WTC11 (cell line): ENCODE data around the gene PTPRN2. TPM values are rescaled to one million over a fixed set of nuclear protein-coding genes. Genes with fewer than 3 reads are reported as not detected.

ENCODE experiments used
- ATAC-seq: fragments of 200-7000 bp; cut with Tn5 transposase; 2 replicates; pipeline ENCODE4 v1.10.0; 2021; ENCODE audit warnings: mild to moderate bottlenecking, moderate library complexity
- CTCF ChIA-PET: fragments of 300-600 bp; sonication (Branson Sonifier 250); formaldehyde crosslinking; loops from one replicate; lab custom pipeline; 2021; ENCODE audit warnings: antibody characterized with exemption; lab: Charles Lee
- POLR2A ChIA-PET: fragments of 350-600 bp; sonication (Branson Sonifier 250); formaldehyde crosslinking; loops from one replicate; lab custom pipeline; 2021; ENCODE audit warnings: antibody characterized with exemption; lab: Charles Lee
- DNase-seq: peaks from one replicate; pipeline ENCODE4 v3.0.0; 2021; ENCODE audit warnings: low spot score
- H3K27ac Mint-ChIP-seq: 2 replicates; pipeline ENCODE4 v1.8.0; 2021; ENCODE audit warnings: mixed read lengths
- H3K27me3 Mint-ChIP-seq: 2 replicates; pipeline ENCODE4 v1.8.0; 2021; ENCODE audit warnings: low read depth, mild to moderate bottlenecking, moderate library complexity, mixed read lengths
- H3K36me3 Mint-ChIP-seq: 2 replicates; pipeline ENCODE4 v1.8.0; 2021; ENCODE audit warnings: mixed read lengths
- H3K4me1 Mint-ChIP-seq: 2 replicates; pipeline ENCODE4 v1.8.0; 2022; ENCODE audit warnings: mixed read lengths
- H3K4me3 Mint-ChIP-seq: 2 replicates; pipeline ENCODE4 v1.8.0; 2021; ENCODE audit warnings: mild to moderate bottlenecking, moderate library complexity, mixed read lengths
- H3K9me3 Mint-ChIP-seq: 2 replicates; pipeline ENCODE4 v1.8.0; 2021; ENCODE audit warnings: mixed read lengths
- ATF1 ChIP-seq: sonication (generic); formaldehyde crosslinking; IDR thresholded peaks from 2 replicates; pipeline ENCODE4 v1.8.1; 2023; ENCODE audit warnings: mild to moderate bottlenecking, moderate library complexity, missing genetic modification reagents
- CREB1 ChIP-seq: sonication (generic); formaldehyde crosslinking; IDR thresholded peaks from 2 replicates; pipeline ENCODE4 v1.8.0; 2023; ENCODE audit warnings: mild to moderate bottlenecking, missing genetic modification reagents
- CREM ChIP-seq: sonication (generic); formaldehyde crosslinking; IDR thresholded peaks from 2 replicates; pipeline ENCODE4 v1.8.1; 2022; ENCODE audit warnings: mild to moderate bottlenecking, missing genetic modification reagents, moderate library complexity
- ETV6 ChIP-seq: sonication (generic); formaldehyde crosslinking; IDR thresholded peaks from 2 replicates; pipeline ENCODE4 v1.8.1; 2022; ENCODE audit warnings: mild to moderate bottlenecking, missing genetic modification reagents
- FOXJ3 ChIP-seq: sonication (generic); formaldehyde crosslinking; IDR thresholded peaks from 2 replicates; pipeline ENCODE4 v1.9.0; 2021; ENCODE audit warnings: missing genetic modification reagents, mild to moderate bottlenecking, borderline replicate concordance
- FOXK1 ChIP-seq: sonication (generic); formaldehyde crosslinking; IDR thresholded peaks from 2 replicates; pipeline ENCODE4 v1.8.0; 2022; ENCODE audit warnings: mild to moderate bottlenecking, moderate library complexity, missing genetic modification reagents
- FOXP1 ChIP-seq: sonication (generic); formaldehyde crosslinking; IDR thresholded peaks from 2 replicates; pipeline ENCODE4 v1.8.0; 2022; ENCODE audit warnings: missing genetic modification reagents, mild to moderate bottlenecking, moderate library complexity, borderline replicate concordance
- HMGA2 ChIP-seq: fragments of 250-450 bp; sonication (Bioruptor Pico); IDR thresholded peaks from 2 replicates; pipeline ENCODE4 v1.4.0; 2021; ENCODE audit warnings: mild to moderate bottlenecking, moderate library complexity
- KAT7 ChIP-seq: sonication (generic); formaldehyde crosslinking; IDR thresholded peaks from 2 replicates; pipeline ENCODE4 v1.8.1; 2023; ENCODE audit warnings: missing genetic modification reagents, mild to moderate bottlenecking, borderline replicate concordance
- NFATC4 ChIP-seq: fragments of 250-450 bp; sonication (Bioruptor Pico); IDR thresholded peaks from 2 replicates; pipeline ENCODE4 v1.9.0; 2021; ENCODE audit warnings: mild to moderate bottlenecking
- NR3C1 ChIP-seq: sonication (generic); formaldehyde crosslinking; conservative IDR thresholded peaks from 2 replicates; pipeline ENCODE4 v1.8.1; 2023; ENCODE audit warnings: low read depth, mild to moderate bottlenecking, missing genetic modification reagents
- ZNF138 ChIP-seq: sonication (generic); formaldehyde crosslinking; conservative IDR thresholded peaks from 2 replicates; pipeline ENCODE4 v1.8.1; 2022; ENCODE audit warnings: mild to moderate bottlenecking, moderate library complexity, missing genetic modification reagents
- ZNF423 ChIP-seq: fragments of 250-450 bp; sonication (Bioruptor Pico); IDR thresholded peaks from 2 replicates; pipeline ENCODE4 v2.1.2; 2022; ENCODE audit warnings: mild to moderate bottlenecking, moderate library complexity
- ZNF671 ChIP-seq: fragments of 250-450 bp; sonication (Bioruptor Pico); IDR thresholded peaks from 2 replicates; pipeline ENCODE4 v1.8.0; 2021; ENCODE audit warnings: mild to moderate bottlenecking
- total RNA-seq: library from RNA; stranded (reverse); gene quantifications from 3 replicates; pipeline ENCODE4 v1.2.3, GENCODE V29; 2021
- TF ChIP-seq, protein P1 (sequence below): sonication (generic); formaldehyde crosslinking; IDR thresholded peaks from 2 replicates; pipeline ENCODE4 v1.8.1; 2023; ENCODE audit warnings: mild to moderate bottlenecking, missing genetic modification reagents
- TF ChIP-seq, protein P2 (sequence below): sonication (generic); formaldehyde crosslinking; IDR thresholded peaks from 2 replicates; pipeline ENCODE4 v1.8.0; 2022; ENCODE audit warnings: mild to moderate bottlenecking, missing genetic modification reagents
- TF ChIP-seq, protein P3 (sequence below): sonication (generic); formaldehyde crosslinking; IDR thresholded peaks from 2 replicates; pipeline ENCODE4 v1.8.1; 2022; ENCODE audit warnings: mild to moderate bottlenecking, moderate library complexity, missing genetic modification reagents
- TF ChIP-seq, protein P4 (sequence below): sonication (generic); formaldehyde crosslinking; IDR thresholded peaks from 2 replicates; pipeline ENCODE4 v1.8.1; 2022; ENCODE audit warnings: mild to moderate bottlenecking, missing genetic modification reagents, moderate library complexity, borderline replicate concordance
- TF ChIP-seq, protein P5 (sequence below): sonication (generic); formaldehyde crosslinking; IDR thresholded peaks from 2 replicates; pipeline ENCODE4 v1.8.1; 2023; ENCODE audit warnings: mild to moderate bottlenecking, moderate library complexity, missing genetic modification reagents
- TF ChIP-seq, protein P6 (sequence below): sonication (generic); formaldehyde crosslinking; IDR thresholded peaks from 2 replicates; pipeline ENCODE4 v1.8.0; 2022; ENCODE audit warnings: mild to moderate bottlenecking, missing genetic modification reagents
- TF ChIP-seq, protein P7 (sequence below): sonication (generic); formaldehyde crosslinking; IDR thresholded peaks from 2 replicates; pipeline ENCODE4 v1.8.1; 2022; ENCODE audit warnings: low read depth, mild to moderate bottlenecking, moderate library complexity, missing genetic modification reagents, borderline replicate concordance
- TF ChIP-seq, protein P8 (sequence below): fragments of 250-450 bp; sonication (Bioruptor Pico); IDR thresholded peaks from 2 replicates; pipeline ENCODE4 v1.9.0; 2021; ENCODE audit warnings: moderate library complexity, mild to moderate bottlenecking, inconsistent platforms, borderline replicate concordance
- TF ChIP-seq, protein P9 (sequence below): fragments of 250-450 bp; sonication (Bioruptor Pico); conservative IDR thresholded peaks from 2 replicates; pipeline ENCODE4 v1.9.0; 2021; ENCODE audit warnings: mild to moderate bottlenecking

The PTPRN2 gene
- total RNA-seq, 1 experiment from 2014 or later: 4.7 TPM

DNA sequence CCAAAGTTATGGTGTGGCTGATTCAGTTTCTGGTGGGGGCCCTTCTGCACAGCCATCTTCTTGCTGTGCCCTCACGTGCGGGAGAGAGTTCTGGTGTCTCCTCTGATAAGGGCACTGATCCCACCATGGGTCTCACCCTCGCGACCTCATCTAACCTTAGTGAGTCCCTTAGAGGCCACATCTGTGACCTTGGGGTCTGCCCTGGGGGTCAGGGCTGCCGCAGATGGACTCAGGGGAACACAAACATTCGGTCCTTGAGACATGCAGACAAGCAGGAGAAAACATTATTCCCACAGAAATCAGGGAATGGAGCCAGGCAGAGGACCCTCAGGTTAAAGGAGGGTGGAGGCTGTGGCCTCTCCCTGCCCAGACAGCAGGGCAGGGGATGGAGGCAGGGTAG, 1072.9 kb downstream of the PTPRN2 start (continued):
- TF ChIP-seq FOXP1 (CRISPR knock-in tag) (no peak), FOXJ3 (no peak), CREM (CRISPR knock-in tag) (no peak), FOXK1 (no peak), ZNF138 (CRISPR knock-in tag) (no peak), NFATC4 (no peak), ZNF423 (no peak)
- TF ChIP-seq, protein P1, sequence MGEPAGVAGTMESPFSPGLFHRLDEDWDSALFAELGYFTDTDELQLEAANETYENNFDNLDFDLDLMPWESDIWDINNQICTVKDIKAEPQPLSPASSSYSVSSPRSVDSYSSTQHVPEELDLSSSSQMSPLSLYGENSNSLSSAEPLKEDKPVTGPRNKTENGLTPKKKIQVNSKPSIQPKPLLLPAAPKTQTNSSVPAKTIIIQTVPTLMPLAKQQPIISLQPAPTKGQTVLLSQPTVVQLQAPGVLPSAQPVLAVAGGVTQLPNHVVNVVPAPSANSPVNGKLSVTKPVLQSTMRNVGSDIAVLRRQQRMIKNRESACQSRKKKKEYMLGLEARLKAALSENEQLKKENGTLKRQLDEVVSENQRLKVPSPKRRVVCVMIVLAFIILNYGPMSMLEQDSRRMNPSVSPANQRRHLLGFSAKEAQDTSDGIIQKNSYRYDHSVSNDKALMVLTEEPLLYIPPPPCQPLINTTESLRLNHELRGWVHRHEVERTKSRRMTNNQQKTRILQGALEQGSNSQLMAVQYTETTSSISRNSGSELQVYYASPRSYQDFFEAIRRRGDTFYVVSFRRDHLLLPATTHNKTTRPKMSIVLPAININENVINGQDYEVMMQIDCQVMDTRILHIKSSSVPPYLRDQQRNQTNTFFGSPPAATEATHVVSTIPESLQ (CRISPR knock-in tag): no peak
- TF ChIP-seq, protein P2, sequence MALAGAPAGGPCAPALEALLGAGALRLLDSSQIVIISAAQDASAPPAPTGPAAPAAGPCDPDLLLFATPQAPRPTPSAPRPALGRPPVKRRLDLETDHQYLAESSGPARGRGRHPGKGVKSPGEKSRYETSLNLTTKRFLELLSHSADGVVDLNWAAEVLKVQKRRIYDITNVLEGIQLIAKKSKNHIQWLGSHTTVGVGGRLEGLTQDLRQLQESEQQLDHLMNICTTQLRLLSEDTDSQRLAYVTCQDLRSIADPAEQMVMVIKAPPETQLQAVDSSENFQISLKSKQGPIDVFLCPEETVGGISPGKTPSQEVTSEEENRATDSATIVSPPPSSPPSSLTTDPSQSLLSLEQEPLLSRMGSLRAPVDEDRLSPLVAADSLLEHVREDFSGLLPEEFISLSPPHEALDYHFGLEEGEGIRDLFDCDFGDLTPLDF (CRISPR knock-in tag): no peak

DNA sequence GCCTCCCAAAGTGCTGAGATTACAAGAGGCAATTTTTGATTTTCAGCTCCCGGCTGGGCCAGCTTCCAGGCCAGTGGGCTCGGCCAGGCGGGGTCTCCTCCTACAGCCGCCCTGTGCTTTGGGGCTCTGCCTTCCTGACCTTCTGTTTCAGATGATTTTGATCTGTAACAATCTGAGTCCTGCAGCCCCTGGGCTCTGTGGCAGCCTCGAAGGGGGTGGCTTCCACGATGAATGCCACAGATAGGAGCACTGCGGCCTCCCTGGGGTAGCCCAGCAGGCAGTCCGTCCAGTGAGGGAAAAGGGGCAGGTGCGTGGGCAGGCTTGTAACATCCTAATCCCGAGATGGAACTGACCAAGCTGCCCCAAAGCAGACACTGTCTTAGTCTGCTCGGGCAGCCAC, 1073.3 kb downstream of the PTPRN2 start:
- peaks cover 40% of the 10 kb centered on the region for H3K27me3 Mint-ChIP-seq
- ATAC-seq (no peak), DNase-seq (no peak)
- peaks cover 7% of the 10 kb centered on the region for H3K9me3 Mint-ChIP-seq
- H3K4me1 Mint-ChIP-seq: peaks cover 4% of the 10 kb centered on the region; the same call in 1 of the 2 replicates
- H3K36me3 Mint-ChIP-seq: 0 out of 2 replicates have a peak, but pooled peaks cover 2% of the 10 kb centered on the region
- H3K27ac Mint-ChIP-seq: no peak overlapping the region
- ChIA-PET CTCF (no interaction called here), POLR2A (no interaction called here)
- no peak overlapping the region for H3K4me3 Mint-ChIP-seq
- TF ChIP-seq FOXP1 (CRISPR knock-in tag): no peak
- TF ChIP-seq, protein P3, sequence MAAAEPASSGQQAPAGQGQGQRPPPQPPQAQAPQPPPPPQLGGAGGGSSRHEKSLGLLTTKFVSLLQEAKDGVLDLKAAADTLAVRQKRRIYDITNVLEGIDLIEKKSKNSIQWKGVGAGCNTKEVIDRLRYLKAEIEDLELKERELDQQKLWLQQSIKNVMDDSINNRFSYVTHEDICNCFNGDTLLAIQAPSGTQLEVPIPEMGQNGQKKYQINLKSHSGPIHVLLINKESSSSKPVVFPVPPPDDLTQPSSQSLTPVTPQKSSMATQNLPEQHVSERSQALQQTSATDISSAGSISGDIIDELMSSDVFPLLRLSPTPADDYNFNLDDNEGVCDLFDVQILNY: no peak
- no peak for TF ChIP-seq ATF1 (CRISPR knock-in tag)
- no peak for TF ChIP-seq NR3C1 (CRISPR knock-in tag)
- TF ChIP-seq KAT7: no peak
- TF ChIP-seq ETV6 (CRISPR knock-in tag): no peak
- TF ChIP-seq, protein P4, sequence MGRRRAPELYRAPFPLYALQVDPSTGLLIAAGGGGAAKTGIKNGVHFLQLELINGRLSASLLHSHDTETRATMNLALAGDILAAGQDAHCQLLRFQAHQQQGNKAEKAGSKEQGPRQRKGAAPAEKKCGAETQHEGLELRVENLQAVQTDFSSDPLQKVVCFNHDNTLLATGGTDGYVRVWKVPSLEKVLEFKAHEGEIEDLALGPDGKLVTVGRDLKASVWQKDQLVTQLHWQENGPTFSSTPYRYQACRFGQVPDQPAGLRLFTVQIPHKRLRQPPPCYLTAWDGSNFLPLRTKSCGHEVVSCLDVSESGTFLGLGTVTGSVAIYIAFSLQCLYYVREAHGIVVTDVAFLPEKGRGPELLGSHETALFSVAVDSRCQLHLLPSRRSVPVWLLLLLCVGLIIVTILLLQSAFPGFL (CRISPR knock-in tag): no peak
- no peak for TF ChIP-seq HMGA2 (CRISPR knock-in tag)
- TF ChIP-seq, protein P5, sequence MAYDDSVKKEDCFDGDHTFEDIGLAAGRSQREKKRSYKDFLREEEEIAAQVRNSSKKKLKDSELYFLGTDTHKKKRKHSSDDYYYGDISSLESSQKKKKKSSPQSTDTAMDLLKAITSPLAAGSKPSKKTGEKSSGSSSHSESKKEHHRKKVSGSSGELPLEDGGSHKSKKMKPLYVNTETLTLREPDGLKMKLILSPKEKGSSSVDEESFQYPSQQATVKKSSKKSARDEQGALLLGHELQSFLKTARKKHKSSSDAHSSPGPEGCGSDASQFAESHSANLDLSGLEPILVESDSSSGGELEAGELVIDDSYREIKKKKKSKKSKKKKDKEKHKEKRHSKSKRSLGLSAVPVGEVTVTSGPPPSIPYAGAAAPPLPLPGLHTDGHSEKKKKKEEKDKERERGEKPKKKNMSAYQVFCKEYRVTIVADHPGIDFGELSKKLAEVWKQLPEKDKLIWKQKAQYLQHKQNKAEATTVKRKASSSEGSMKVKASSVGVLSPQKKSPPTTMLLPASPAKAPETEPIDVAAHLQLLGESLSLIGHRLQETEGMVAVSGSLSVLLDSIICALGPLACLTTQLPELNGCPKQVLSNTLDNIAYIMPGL (CRISPR knock-in tag): no peak
- TF ChIP-seq, protein P6, sequence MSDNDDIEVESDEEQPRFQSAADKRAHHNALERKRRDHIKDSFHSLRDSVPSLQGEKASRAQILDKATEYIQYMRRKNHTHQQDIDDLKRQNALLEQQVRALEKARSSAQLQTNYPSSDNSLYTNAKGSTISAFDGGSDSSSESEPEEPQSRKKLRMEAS (CRISPR knock-in tag): no peak
- TF ChIP-seq ZNF671: no peak
- TF ChIP-seq, protein P1 (CRISPR knock-in tag): no peak
- TF ChIP-seq CREB1 (CRISPR knock-in tag): no peak
- TF ChIP-seq, protein P7, sequence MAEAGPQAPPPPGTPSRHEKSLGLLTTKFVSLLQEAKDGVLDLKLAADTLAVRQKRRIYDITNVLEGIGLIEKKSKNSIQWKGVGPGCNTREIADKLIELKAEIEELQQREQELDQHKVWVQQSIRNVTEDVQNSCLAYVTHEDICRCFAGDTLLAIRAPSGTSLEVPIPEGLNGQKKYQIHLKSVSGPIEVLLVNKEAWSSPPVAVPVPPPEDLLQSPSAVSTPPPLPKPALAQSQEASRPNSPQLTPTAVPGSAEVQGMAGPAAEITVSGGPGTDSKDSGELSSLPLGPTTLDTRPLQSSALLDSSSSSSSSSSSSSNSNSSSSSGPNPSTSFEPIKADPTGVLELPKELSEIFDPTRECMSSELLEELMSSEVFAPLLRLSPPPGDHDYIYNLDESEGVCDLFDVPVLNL: no peak
- TF ChIP-seq, protein P8, sequence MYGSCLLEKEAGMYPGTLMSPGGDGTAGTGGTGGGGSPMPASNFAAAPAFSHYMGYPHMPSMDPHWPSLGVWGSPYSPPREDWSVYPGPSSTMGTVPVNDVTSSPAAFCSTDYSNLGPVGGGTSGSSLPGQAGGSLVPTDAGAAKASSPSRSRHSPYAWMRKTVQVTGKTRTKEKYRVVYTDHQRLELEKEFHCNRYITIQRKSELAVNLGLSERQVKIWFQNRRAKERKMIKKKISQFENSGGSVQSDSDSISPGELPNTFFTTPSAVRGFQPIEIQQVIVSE (CRISPR knock-in tag): no peak
- TF ChIP-seq, protein P9, sequence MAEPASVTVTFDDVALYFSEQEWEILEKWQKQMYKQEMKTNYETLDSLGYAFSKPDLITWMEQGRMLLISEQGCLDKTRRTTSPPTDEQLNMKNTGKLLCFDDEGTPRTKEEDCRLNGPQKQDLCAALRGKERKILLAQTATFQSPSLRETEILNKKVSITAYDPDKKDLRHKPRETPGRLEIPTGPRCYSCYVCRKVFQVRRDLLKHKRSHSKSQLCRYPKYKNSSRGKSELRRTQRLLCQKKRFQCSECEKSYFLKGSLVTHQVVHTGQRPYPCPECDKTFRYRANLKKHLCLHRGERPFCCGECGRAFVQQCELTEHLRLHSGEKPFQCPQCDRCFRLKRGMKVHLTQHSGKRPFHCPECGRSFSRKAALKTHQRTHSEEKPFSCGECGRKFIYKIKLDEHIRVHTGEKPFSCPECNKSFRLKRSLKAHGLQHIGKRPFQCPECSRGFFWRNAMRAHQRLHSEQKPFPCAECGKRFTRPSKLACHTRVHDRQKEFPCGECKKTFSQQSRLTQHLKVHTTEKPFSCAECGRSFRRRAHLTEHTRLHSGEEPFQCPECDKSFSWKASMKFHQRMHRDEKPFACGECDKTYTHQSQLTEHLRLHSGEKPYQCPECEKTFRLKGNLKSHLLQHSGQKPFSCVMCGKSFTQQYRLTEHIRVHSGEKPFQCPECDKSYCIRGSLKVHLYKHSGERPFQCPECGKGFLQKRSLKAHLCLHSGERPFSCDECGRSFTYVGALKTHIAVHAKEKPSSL (CRISPR knock-in tag): no peak
